Thyroid gland (tissue), 4 donors: ENCODE results near the gene TNS2.

ENCODE experiments used
- CTCF ChIP-seq, 6 experiments: fragments of 200-600 bp in 3 of 6; fragments of 450-650 bp in 3 of 6; sonication (generic) in 3 of 6; IDR thresholded peaks; one replicate each; pipeline ENCODE4 v1.5.1; 2016 to 2019; ENCODE audit warnings: antibody characterized with exemption in 6 of 6, mild to moderate bottlenecking in 2 of 6, inconsistent platforms in 1 of 6, moderate library complexity in 1 of 6
- POLR2A ChIP-seq, 2 donors: fragments of 450-650 bp; IDR thresholded peaks; one replicate each; pipeline ENCODE4 v1.6.1; 2017; ENCODE audit warnings: antibody characterized with exemption in 2 of 2, mild to moderate bottlenecking in 2 of 2, moderate library complexity in 1 of 2

DNA sequence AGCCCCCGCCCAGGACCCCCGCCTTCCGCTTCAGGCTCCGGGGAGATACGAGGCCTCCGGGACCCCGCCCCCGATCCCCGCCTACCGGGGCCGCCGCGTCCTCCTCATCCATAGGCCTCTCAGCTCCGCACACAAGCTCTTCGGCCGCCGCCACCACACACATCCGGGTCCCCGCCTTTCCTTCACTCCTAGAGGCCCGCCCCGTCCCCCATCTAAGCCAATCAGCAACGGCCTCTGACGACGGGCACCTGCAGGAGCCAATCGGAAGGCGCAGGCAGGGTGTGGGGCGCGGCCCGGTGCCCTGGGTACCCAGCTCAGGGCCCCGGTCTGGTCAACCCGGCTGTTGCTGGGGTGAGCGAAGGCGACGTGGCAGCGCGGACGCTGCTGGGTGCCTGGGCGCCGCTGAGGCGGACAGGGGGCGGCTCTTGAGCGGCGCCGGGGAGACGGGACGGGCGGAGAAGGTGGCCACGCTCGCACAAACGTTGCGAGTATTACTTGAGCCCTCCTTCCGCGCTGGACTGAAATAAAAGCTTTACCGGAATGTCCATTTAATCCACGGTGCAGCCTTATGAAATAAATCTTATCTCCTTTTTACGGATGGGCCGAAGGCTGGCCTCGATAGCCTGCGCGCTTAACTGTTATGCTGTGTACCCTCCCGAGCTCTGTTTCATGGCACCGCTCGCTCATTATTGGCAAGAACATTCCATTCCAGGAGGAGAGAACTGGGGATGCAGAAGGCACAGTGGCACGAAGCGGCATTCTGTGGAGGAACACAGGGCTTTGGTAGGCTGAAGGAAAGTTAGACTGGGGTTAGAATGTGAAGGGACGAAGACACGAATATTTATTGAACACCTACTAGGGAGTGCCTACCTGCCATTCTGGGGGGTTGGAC, 29.6 kb downstream of the TNS2 start, which contains the start of gene SPRYD3:
- TF ChIP-seq POLR2A (IDR thresholded peaks at IDR 0.05) = peak; percentile 38 to 92
- TF ChIP-seq CTCF (IDR thresholded peaks at IDR 0.05) = no peak
